Measurements from ENCODE around the gene ARNT2.

Gene ARNT2

DNA sequence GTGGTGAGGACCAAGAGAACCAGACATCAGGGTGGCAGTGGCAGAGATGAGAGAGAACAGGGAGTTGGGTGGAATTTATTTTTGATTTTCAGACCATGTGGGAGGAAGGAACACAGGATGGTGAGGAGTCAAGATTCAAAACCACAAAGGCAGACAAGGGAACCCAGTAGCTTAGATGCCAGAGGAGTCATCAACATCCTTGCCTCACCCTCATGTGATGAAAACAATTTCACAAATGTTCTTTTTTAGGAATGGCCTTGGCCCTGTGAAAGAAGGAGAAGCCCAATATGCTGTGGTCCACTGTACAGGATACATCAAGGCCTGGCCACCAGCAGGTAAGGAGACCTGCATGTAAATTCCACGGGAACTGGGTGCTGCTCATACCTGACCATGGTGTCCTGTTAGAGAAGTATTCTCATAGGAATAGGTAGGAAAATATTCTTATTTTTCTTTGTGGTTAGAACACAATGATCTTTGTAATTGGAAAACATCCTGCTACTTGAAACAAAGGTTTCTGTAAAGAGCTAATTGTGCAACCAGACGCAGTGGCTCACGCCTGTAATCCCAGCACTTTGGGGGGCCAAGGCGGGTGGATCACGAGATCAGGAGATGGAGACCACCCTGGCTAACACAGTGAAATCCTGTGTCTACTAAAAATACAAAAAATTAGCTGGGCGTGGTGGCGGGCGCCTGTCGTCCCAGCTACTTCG, 110.0 kb downstream of the ARNT2 start:
- DNase-seq (ENCODE audit: low spot score), result no peak

DNA sequence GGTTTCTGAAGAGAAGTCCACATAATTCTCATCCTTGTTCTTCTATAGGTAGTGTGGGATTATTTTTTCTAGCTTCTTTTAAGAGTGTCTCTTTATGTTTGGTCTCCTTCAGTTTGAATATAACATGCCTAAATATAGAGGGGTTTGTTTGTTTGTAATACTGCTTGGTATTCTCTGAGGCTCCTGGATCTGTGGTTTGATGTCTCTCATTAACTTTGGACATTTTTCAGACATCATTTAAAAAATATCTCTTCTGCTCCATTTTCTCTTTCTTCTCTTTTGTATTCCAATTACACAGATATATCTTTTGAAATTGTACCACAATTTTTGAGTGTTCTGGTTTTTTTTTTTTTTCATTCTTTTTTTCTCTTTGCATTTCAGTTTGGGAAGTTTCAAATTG, 113.1 kb downstream of the ARNT2 start:
- no peak for DNase-seq (ENCODE audit: low spot score)

DNA sequence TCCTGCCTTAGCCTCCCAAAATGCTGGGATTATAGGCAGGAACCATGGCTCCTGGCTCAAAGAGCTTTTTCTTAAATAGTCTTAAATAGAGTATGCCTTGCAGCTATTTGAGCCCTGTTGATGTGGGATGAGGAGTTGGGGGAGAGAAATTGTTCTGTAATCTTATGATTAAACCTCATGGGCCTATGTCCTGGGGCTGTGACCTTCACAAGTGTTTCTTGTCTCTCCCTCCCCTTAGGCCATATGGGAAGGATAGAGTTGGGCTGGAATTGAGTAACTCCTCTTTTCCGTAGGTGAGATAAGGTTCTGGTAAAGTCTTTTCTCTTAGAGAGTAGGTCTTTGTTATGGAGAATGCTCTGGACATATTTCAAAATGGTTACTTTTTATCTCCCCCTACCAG, 114.3 kb downstream of the ARNT2 start:
- no peak for DNase-seq (ENCODE audit: low spot score)

- DNase-seq (ENCODE audit: low spot score), result no peak
Observed at GRCh38 chr15:80523746-80524145, 119.6 kb downstream of the ARNT2 start.

- DNase-seq (ENCODE audit: low spot score), result no peak
Observed at GRCh38 chr15:80525853-80526252, 121.7 kb downstream of the ARNT2 start.

GRCh38 chr15:80526556-80527340, 122.6 kb downstream of the ARNT2 start:
- DNase-seq (ENCODE audit: low spot score), result no peak

GRCh38 chr15:80527406-80527805, 123.2 kb downstream of the ARNT2 start:
- no peak for DNase-seq (ENCODE audit: low spot score)

DNA sequence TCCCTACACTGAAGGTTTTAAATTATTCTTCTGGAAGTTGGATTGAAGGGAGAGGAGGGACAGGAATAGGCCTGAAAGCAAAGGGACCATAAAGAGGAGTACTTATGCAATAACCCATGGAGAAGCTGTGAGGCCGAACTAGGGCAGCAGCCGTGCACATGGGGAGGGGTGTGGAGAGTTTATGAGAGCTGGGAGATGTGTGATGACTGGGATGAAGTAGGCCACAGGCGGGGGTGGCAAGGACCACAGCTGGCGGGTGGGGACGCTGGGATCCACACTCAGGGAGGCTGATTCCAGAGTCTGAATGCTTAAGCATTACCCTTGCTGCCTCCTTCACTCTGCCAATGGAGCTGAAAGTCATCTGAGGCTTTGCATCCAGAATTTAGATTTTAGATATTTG, 123.8 kb downstream of the ARNT2 start:
- DNase-seq (ENCODE audit: low spot score), result no peak

GRCh38 chr15:80530737-80531365, 126.7 kb downstream of the ARNT2 start:
- no peak for DNase-seq (ENCODE audit: low spot score)

DNA sequence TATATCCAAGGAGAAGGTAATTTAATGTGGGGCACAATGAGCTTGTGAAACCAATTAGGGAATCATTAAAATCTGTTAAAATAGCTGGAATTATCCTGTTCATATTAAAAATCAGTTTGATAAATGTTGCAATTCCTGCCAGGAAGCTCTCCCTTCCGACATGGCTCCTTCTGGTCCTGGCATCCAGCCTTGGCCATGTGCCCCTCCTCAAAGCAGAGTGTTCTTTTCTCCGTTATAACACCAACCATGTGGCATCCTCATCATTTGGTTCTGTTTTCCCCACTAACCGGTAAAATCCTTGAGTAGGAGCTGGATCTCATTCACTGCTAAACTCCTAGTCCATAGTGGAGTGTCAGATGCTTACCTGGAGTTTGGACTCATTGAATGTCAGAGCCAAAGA, 127.2 kb downstream of the ARNT2 start:
- no peak for DNase-seq (ENCODE audit: low spot score)

- no peak for DNase-seq (ENCODE audit: low spot score)
Observed at GRCh38 chr15:80531796-80532195, 127.6 kb downstream of the ARNT2 start.

DNA sequence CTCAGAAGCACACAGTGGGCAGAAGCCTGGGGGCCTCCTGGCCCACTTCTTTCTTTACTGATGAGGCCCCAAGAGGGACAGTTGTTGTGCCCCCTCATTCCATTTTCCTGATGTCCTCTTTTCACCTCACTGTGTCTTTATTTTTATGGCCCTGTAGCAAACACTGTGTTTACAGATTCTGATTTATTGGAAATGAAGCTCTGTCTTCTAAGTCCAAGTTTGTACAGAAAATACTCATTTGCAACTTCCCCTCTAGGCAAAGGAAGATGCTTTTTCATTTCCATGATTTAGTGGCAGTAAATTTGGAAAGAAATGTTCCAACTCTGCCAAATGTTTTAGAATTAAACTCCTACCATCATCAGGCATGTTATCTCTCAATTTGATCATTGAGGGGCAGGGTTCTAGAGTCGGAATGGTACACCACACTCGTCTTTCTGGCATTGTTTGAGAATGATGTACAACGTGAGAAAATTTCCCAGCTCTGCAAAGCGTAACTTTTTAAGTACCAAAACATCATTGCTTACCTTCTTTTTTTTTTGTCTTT, 129.7 kb downstream of the ARNT2 start:
- DNase-seq (ENCODE audit: low spot score), result no peak

GRCh38 chr15:80536231-80536630, 132.0 kb downstream of the ARNT2 start:
- DNase-seq (ENCODE audit: low spot score), result no peak

GRCh38 chr15:80536716-80537115, 132.5 kb downstream of the ARNT2 start:
- no peak for DNase-seq (ENCODE audit: low spot score)

DNA sequence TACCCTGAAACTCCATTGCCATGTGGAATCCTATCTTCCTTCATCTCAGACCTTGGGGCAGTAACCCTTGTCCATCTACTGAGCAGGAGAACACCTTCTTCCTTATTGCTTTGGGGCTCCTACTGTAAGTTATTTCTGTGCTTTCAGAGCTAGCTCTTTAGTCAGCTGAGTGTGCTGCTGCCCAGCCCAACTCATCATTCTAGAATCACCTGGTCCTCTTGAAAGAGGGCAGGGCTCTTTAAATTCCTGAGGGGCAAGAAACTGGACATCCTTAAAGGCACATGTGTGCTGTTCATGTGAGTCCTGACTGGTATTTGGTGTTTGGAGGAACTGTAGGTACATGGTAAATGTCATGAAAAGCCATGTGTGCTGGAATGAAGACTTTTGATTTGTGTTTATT, 140.9 kb downstream of the ARNT2 start:
- DNase-seq (ENCODE audit: low spot score), result no peak

- DNase-seq (ENCODE audit: low spot score), result no peak
Observed at GRCh38 chr15:80547264-80547663, 143.1 kb downstream of the ARNT2 start.

DNA sequence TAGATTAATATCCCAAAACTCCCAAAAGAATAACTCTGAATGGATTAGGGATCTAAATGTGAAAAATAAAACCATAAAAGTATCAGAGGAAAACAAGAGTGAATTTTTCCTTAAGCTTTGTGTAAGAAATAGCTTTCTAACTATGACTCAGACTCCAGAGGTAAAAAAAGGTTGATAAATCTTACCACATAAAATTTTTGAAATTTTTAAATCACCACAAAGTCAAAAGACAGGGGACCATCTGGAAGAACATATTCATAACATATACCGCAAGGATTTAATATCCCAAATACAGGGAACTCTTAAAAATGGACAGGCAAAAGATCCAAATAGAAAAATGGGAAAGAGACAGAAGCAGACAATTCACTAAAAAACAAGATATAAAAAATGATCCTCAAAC, 145.0 kb downstream of the ARNT2 start:
- DNase-seq (ENCODE audit: low spot score), result no peak

DNA sequence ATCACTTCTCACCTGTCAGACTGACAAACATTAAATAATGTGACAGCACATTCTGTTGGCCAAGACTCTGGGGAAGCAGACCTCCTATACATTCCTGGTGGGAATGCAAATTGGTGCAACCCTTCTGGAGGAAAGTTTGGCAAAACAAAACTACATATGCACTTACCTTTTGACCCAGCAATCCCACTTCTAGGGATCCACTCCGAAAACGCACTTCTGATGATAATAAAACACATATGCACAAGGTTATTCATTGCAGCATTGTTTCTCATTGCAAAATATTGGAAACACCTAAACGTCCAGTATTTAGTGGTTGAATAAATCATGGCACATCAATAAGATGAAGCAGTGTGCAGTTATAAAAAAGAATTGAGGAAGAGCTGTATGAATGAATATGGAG, 145.5 kb downstream of the ARNT2 start:
- no peak for DNase-seq (ENCODE audit: low spot score)

GRCh38 chr15:80550219-80550907, 146.2 kb downstream of the ARNT2 start:
- no peak for DNase-seq (ENCODE audit: low spot score)

- no peak for DNase-seq (ENCODE audit: low spot score)
Observed at GRCh38 chr15:80550908-80551260, 146.7 kb downstream of the ARNT2 start.

DNA sequence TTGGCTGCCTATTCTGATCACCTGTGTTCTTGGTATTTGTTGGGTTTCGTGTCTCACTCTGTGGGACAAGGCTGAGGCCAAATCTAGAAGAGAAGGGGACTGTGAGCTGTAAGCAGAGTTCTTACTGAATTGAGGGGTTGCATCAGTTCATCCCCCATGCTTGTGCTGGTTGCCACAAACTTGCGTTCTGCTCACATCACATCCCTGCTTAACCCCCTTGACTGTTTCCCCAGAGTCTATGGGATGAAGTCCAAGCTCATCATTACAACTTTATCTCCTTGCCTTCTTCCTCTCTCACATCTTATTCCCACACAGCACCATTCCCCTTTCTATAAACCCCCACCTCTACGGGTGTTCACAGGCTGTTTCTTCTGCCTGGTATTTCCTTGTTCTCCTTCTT, 147.2 kb downstream of the ARNT2 start:
- no peak for DNase-seq (ENCODE audit: low spot score)

DNA sequence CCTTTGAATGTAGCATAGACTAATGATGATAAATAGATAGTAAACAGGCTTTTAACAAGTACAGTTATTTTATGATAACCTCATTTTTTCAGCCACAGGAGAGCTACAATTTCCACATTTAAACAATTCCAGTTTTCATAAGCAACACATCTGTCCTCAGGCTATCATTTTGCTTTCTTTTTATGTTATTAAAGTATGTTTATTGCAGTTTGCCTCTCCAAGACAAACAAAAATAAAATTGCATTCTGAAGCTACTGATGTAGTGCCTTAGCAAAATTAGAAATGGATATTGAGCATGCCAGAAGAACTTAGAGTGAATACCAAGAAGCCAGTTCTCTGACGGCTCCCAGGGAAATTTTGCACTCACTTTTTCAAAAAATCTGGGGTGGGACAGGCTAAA, 150.4 kb downstream of the ARNT2 start:
- DNase-seq (ENCODE audit: low spot score), result no peak
